Adrenal gland (tissue), 5 donors: ENCODE results near the gene PTPRN2.

ENCODE experiments used
- CTCF ChIP-seq, 6 experiments: fragments of 450-650 bp in 4 of 6; fragments of 200-600 bp in 2 of 6; sonication (generic) in 1 of 6; IDR thresholded peaks; 1 replicate in 5 of 6; 2 replicates in 1 of 6; pipeline versions ENCODE4 v1.5.1 to v1.8.0; 2016 to 2021; ENCODE audit warnings: antibody characterized with exemption in 6 of 6, mild to moderate bottlenecking in 2 of 6, moderate library complexity in 1 of 6
- POLR2A ChIP-seq, 2 donors: fragments of 450-650 bp; IDR thresholded peaks; one replicate each; pipeline ENCODE4 v1.6.1; 2017; ENCODE audit warnings: antibody characterized with exemption in 2 of 2, mild to moderate bottlenecking in 2 of 2, moderate library complexity in 1 of 2
- donor health status: DM: no; HTN: no; CAD: no.

GRCh38 chr7:157569967-157570366, 1017.7 kb downstream of the PTPRN2 start:
- TF ChIP-seq CTCF (IDR thresholded peaks at IDR 0.05) (no peak), POLR2A (IDR thresholded peaks at IDR 0.05) (no peak)
